Dermis microvascular lymphatic vessel endothelial cell (primary cell): ENCODE results near the gene DCST1. TPM values are rescaled to one million over a fixed set of nuclear protein-coding genes. Genes with fewer than 3 reads are reported as not detected.
A peak's percentile ranks its signal among the peaks of the same experiment; 100 is the strongest.
"Not testable (repeated sequence)": the region's sequence is repeated elsewhere in the genome, so short reads cannot be mapped to it uniquely, and the experiment has no call there.

ENCODE experiments used
- DNase-seq, 2 donors: peaks; one replicate each; pipeline versions ENCODE4 v3.0.0 to v3.0.0-alpha.2; 2010; ENCODE audit warnings: low read depth in 2 of 2
- total RNA-seq: library from RNA; depleted of rRNA; stranded (reverse); fragments of >200 nt; gene quantifications from 2 replicates; pipeline ENCODE4 v1.2.1, GENCODE V29; 2014

DCST1 gene, protein sequence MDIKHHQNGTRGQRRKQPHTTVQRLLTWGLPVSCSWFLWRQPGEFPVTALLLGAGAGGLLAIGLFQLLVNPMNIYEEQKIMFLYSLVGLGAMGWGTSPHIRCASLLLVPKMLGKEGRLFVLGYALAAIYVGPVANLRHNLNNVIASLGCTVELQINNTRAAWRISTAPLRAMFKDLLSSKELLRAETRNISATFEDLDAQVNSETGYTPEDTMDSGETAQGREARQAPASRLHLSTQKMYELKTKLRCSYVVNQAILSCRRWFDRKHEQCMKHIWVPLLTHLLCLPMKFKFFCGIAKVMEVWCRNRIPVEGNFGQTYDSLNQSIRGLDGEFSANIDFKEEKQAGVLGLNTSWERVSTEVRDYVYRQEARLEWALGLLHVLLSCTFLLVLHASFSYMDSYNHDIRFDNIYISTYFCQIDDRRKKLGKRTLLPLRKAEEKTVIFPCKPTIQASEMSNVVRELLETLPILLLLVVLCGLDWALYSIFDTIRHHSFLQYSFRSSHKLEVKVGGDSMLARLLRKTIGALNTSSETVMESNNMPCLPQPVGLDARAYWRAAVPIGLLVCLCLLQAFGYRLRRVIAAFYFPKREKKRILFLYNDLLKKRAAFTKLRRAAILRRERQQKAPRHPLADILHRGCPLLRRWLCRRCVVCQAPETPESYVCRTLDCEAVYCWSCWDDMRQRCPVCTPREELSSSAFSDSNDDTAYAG
- not detected in 2 replicates for total RNA-seq

GRCh38 chr1:155033524-155033923 is at the start of gene DCST1, which contains the start of gene DCST2:
DCST1 (plus strand) TSS chr1:155033824; CDS start chr1:155034037, 213 bp downstream.
DCST2 (minus strand) TSS chr1:155033781; CDS start chr1:155033701, 80 bp downstream.
- no peak for DNase-seq

DNA sequence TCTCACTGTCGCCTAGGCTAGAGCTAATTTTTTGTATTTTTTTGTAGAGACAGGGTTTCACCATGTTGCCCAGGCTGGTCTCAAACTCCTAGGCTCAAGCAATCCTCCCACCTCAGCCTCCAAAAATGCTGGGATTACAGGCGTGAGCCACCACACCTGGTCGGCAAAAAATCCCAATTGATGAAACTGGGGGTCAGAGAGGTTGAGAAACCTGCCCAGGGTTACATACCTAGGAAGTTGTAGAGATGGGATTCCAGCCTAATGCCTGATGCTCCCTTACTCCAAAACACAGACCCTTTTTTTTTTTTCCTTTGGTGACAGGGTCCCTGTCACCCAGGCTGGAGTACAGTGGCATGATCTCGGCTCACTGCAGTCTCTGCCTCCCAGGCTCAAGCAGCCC is 46.9 kb upstream of the DCST1 start:
- DNase-seq, result not testable (repeated sequence)

DNA sequence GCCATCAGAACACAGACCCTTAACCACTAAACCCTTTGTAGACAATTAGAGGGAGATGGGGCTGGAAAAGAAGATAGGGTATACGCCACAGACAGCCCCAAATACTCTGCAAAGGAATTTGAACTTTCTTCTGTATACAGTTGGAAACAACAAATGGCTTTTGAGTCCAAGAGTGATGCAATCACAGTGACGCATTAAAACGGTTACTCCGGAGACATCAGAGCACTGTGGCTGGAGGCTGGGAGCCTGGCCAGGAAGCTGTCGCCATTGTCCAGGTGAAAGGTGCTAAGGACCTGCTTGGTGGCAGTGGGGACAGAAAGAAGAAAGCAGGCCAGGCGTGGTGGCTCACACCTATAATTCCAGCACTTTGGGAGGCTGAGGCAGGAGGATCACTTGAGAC is 46.3 kb upstream of the DCST1 start:
- DNase-seq, result no peak

DNA sequence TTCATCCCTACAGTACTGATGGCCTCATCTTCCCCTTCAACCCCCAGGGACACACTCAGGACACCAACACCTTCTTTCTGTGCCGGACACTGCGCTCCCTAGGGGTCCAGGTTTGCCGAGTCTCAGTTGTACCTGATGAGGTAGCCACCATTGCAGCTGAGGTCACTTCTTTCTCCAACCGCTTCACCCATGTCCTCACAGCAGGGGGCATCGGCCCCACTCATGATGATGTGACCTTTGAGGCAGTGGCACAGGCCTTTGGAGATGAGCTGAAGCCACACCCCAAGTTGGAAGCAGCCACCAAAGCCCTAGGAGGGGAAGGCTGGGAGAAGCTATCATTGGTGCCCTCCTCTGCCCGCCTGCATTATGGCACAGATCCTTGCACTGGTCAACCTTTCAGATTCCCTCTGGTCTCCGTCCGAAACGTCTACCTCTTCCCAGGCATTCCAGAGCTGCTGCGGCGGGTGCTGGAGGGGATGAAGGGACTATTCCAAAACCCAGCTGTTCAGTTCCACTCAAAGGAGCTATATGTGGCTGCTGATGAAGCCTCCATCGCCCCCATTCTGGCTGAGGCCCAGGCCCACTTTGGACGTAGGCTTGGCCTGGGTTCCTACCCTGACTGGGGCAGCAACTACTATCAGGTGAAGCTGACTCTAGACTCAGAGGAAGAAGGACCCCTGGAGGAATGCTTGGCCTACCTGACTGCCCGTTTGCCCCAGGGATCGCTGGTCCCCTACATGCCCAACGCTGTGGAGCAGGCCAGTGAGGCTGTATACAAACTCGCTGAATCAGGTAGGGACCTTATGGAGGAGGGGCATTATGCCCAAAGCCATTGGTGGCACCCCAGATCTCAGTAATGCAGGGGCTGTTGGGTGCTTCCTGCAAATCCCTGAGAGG is 45.3 kb upstream of the DCST1 start:
- DNase-seq, result no peak

DNA sequence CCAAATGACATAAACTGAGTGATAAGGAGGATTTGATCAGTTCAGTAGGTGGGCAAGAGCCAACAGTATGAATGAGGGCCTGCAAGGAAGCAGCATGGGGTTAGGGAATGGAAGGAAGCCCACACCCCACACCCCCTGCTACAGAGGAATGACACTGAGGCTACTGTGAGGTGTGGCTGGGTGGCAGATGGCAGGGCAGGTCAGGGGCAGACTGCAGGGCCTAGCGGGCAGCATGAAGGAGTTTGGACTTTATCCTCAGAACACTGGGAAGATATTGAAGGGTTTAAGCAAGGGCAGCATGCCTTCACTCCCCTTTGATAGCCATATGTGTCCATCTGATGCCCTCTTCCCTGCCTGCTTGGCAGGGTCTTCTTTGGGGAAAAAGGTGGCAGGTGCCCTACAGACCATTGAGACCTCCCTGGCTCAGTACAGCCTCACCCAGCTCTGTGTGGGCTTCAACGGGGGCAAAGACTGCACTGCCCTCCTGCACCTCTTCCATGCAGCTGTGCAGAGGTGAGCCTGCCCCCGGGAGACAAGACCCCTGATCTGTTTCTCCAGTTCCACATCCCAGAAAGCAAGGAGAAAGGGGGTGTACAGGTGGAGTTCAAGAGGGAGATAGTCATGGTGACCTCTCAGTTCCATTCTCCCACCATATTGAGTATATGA is 44.3 kb upstream of the DCST1 start:
- DNase-seq, result no peak

- no peak for DNase-seq
Measured at GRCh38 chr1:154990276-154990675, 43.3 kb upstream of the DCST1 start.

DNA sequence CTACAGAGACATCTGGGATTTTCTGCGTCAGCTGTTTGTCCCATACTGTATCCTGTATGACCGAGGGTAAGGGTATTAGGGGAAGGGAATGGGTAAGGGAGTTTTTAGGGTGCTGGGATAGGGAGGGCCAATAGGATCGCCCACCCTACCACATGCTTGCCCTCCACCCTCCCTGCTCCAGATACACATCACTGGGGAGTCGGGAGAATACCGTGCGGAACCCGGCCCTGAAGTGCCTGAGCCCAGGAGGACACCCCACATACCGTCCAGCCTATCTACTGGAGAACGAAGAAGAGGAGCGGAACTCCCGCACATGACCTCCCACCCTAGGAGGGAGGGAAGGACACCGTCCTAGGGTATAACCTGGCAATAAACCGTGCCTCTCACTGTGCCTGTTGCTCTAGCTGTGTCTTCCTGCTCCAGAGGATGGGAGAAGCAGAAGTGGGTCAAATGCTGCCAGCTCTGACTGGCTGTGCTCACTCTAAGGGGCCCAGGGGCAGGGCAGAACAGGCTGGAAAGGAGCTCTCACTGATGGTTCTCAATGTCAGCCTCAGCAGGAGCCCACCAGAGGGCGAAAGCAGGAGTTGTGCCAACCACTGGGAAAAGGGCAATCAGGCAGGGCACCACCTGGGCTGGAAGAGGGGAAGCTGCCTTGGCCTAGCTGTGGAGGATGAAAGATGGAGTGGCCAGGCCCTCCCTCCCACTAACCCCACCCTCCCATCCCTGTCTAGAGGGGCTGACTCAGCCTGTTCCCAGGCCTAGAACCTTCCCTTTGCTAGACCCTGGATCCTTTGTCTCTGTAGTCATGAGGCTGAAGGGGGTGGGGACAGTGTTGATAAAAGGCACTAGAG is 40.7 kb upstream of the DCST1 start:
- no peak for DNase-seq

- DNase-seq, result no peak
Measured at GRCh38 chr1:154993572-154994268, 39.9 kb upstream of the DCST1 start, which contains the start of gene LENEP. LENEP (plus strand) TSS chr1:154993586; CDS start chr1:154993608, 22 bp downstream.

GRCh38 chr1:154994269-154994587 is 39.4 kb upstream of the DCST1 start:
- no peak for DNase-seq

- DNase-seq, result no peak
Measured at GRCh38 chr1:154994591-154994990, 39.0 kb upstream of the DCST1 start.

GRCh38 chr1:154995301-154995983 is 38.2 kb upstream of the DCST1 start:
- DNase-seq, result peak in 1 of 2 donors; percentile 77

DNA sequence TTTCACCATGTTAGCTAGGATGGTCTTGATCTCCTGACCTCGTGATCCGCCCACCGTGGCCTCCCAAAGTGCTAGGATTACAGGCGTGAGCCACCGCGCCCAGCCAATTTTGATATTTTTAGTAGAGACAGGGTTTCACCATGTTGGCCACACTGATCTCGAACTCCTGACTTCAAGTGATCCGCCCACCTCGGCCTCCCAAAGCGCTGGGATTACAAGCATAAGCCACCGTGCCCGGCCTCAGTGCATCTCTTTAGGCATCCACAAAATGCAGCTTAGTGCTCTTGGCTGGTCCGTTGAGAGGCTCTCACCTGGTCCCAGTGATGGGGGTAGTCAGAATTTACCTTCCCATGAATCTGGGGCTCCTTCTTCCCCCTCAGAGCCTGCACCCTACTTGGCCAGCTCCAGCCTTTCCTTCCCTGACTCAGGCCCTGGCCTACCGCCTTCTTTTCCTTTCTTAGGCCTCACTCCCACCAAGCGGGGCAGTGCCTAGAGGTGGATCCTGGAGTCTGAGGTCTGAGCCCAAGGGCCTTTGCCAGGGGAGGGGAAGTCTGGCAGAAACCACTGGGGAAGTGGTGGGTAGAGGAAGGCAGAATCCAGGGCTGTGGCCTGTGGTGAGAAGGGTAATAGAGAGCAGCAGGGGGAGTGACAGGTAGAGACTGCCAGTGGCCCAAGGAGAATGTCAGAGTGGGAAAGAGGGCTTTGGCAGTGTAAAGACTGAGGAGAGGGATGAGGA is 36.5 kb upstream of the DCST1 start:
- DNase-seq, result no peak

DNA sequence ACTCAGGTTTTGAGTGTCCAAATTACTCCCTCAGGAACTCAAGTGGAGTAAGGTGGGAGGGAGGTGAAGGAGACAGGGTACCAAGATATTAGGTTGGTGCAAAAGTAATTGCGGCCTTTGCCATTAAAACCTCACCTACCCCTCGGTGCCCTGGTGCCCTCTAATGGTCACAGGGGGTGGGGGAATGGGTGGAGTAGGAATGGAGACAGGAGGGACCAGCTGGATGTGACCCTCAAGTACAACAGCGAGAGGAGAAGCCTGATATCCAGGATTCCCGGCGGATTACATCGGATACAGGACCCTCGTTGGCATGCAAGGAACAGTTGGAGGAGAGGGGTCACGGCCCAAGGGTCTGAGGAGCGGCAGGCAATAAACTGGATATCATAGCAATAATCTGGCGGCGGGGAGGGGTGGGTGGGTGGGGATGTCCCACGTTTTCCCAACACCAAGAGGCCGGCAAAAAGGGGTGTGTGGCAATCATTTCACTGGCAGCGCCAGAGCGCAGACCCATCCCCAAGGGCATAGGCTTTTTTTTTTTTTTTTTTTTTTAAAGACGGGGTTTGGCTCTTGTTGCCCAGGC is 35.3 kb upstream of the DCST1 start:
- DNase-seq, result no peak

GRCh38 chr1:154998818-154999570 is 34.6 kb upstream of the DCST1 start:
- DNase-seq, result peak in 1 of 2 donors; percentile 58

- no peak for DNase-seq
Measured at GRCh38 chr1:154999571-155000410, 33.8 kb upstream of the DCST1 start.

DNA sequence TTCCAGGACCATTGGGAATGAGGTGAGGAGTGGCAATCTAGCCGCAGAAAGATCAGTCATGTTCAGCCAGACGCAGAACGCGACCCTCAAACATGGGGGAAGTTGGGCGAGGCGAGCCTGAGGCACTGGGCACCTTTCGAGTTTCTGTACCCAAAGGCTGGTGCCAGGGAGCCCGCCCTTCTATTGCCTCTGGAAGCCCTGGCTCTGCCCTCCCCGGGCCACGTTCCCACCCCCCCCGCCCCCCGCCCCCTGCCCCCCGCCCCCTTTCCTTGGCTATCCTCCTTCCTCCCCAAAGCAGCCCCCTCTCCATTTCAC is 33.3 kb upstream of the DCST1 start:
- no peak for DNase-seq
